Skin of body (tissue), 2 donors: ENCODE results near the gene IQSEC1. TPM values are rescaled to one million over a fixed set of nuclear protein-coding genes. Genes with fewer than 3 reads are reported as not detected.

Experiments used
- DNase-seq: peaks from one replicate; lab custom pipeline; 2025; lab: John Stamatoyannopoulos, UW
- total RNA-seq: library from RNA; depleted of rRNA; stranded (reverse); fragments of >200 nt; gene quantifications from one replicate; pipeline ENCODE4 v1.2.3, GENCODE V29; 2014

The IQSEC1 gene
- total RNA-seq, 1 donor from 2014 or later, result 21.5 TPM

DNA sequence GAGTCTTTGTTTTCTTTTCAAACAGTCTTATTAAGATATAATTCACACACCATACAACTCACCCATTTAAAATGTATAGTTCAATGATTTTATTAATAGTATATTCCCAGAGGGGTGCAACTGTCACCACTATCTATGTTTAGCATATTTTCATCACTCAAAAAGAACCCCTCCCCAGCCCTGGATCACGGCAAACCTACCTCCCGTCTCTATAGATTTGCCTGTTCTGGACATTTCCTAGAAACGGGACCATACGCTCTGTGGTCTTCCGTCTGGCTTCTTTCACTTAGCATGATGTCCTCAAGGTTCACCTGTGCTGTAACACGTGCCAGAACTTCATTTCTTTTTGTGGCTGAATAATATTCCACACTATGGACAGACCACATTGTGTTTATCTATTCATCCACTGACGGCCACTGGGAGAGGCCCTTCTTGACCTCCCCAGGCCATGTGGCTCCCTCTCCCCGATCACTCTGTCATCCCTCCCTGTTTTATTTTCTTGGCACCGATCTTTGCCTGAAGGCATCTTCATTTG, 56.4 kb downstream of the IQSEC1 start:
- DNase-seq, result no peak

- DNase-seq, result no peak
These were observed 57.0 kb downstream of the IQSEC1 start for GRCh38 chr3:13016083-13016720.

- no peak for DNase-seq
These were observed 57.7 kb downstream of the IQSEC1 start for GRCh38 chr3:13015286-13016082.

DNA sequence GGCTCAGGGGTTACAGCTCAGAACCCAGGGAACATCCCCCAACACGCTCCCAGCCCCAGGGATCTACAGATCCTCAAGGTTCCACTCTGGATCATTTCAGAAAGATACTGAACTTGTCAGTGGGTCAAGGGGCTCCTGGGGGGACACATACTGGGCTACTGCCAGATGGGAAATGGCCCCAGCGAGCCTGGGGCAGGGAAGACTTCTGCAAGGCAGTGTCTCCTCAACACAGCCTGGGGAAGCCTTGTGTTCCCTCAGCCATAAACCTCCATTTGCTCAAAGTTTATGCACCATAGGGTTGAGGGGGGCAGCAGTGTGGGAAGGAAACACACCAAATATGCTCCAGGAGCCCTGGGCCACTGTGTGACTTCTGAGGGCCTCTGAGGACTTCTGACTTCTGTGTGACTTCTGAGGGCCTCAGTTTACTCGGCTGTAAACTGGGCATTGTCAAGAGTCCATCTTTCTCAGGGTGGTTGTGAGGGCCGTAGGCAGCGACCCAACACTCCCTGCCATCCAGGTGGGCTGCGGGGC, 58.4 kb downstream of the IQSEC1 start:
- DNase-seq, result no peak

- DNase-seq, result no peak
These were observed 59.1 kb downstream of the IQSEC1 start for GRCh38 chr3:13013994-13014754.

- DNase-seq, result no peak
These were observed 59.7 kb downstream of the IQSEC1 start for GRCh38 chr3:13013566-13013965.

GRCh38 chr3:13013151-13013561, 60.1 kb downstream of the IQSEC1 start:
- no peak for DNase-seq

- DNase-seq, result peak; percentile 16
These were observed 61.0 kb downstream of the IQSEC1 start for GRCh38 chr3:13012221-13012691.

DNA sequence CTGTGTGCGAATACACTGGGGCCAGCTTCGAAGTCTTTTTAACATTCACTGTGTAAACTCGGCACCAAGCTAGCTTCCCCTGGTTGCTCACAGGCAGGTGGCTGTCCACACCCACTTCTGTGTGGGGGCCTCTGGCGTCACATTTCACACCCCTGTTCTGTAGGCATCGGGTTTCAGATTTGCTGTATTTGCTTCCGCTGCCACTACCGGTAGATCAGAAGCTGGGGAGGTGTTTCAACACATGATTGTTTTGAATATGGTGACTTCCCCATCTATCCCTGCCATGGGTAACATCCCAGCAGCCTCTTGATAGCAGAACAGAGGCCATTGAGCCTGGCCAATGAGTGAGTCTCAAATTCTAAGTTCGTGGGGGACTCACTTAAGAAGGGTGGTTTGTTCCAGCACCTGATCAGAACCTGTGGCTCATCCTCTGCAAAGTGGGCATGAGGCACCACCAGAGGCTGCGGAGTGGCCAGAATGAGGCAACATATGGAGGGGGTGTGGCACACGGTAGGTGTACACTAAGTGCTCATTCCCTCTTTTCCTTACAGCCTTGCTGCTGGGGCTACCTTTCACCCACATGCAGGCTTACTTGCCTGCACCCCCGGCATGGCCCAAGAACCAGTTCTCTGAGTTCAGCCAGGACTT, 61.5 kb downstream of the IQSEC1 start:
- DNase-seq, result peak; percentile 7

GRCh38 chr3:13010780-13011572, 62.3 kb downstream of the IQSEC1 start:
- no peak for DNase-seq

DNA sequence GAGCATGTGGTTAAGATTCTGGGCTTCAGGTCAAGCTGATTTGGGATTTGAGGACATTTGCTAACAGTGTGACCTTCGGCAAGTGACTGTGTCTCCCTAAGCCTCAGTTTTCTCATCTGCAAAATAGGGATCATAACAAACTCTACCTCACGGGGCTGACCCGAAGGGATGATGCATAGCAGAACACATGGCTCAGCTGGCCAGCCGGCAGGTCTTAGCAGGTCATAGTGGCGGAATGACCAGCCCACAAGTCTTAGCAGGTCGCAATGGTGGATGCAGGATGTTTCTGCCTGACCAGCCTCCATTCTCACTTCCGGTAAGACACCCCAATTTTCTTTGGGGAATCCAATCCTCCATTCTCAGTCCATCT, 63.3 kb downstream of the IQSEC1 start:
- DNase-seq, result no peak

DNA sequence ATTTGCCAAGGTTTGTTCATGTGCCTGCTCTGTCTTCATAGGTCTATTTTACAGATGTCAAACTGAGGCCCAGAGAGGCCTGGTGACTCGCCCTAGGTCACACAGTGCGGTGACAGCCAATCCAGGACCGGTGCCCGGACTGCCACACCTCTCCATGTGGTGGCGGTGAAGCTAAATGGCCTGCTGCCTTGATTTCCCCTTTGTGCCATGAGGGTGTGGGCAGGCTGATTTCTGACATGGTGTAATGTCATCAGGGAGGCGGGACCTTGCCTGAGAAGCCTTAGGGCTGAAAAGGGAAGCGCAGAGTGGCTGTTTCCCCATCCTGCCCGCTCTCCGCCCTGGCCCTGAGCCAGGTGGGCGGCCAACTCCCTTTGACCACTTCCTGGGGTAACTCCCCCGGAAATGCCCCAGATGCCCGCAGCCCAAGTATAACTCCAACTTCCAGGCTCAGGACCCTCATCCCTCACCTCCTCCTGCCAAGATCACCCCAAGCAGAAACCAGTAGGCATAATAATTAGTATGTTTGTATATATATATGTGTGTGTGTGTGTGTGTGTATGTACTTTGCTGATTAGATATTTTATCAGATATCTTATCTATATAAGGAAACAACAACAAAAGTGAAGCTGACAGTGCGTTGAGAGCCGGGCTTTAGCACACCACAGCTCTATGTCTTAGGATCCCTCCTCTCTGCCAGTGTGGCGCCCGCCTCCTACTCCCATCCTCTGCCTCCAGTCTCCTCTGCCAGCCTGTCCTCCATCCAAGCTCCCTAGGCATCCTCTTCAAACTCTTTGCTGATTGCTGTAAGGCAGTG, 63.9 kb downstream of the IQSEC1 start:
- DNase-seq, result no peak

GRCh38 chr3:13008155-13008995, 64.9 kb downstream of the IQSEC1 start:
- DNase-seq, result no peak

DNA sequence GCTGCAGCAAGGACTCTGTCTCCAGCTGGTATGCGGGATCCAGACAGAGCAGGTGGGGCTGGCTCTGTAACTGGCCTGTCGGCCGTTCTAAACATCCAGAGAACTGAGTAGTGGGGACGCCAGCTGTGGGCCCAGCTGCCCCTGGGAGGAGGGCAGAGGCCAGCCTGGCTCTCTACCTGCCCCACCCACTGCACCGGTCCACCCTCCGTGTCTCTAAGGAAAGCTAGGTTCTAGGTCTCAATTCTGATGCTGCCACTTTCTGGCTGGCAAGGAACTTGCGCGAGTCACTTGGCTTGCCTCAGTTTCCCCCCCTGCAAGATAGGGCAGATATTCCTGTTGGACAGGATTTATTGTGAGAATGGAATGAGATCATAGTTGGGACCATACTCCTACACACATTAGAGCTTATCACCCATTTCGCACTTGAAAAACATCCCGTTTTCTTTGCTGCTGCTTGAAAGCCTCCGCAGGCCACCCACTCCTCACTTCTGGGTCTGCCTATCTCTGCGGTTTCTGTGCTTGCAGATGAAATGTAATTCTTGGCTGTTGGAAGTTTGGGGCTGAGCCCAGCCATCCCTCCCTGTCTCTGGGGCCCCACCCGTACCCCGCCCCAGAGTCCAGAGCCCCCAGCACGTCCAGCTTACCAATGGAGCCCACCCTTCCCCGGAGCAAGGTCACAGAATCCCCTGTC, 65.8 kb downstream of the IQSEC1 start:
- no peak for DNase-seq

- no peak for DNase-seq
These were observed 66.8 kb downstream of the IQSEC1 start for GRCh38 chr3:13006216-13006990.

GRCh38 chr3:13005301-13005700, 67.9 kb downstream of the IQSEC1 start:
- no peak for DNase-seq

- DNase-seq, result no peak
These were observed 68.9 kb downstream of the IQSEC1 start for GRCh38 chr3:13004376-13004775.
